Muscle layer of duodenum (tissue), 2 donors: ENCODE results near the gene C2CD3.
"Not testable (repeated sequence)": the region's sequence is repeated elsewhere in the genome, so short reads cannot be mapped to it uniquely, and the experiment has no call there.

ENCODE experiments used
- H3K27ac ChIP-seq: one replicate; pipeline ENCODE4 v1.7.0; 2013; ENCODE audit warnings: mild to moderate bottlenecking, low read length
- H3K27me3 ChIP-seq: one replicate; pipeline ENCODE4 v1.7.0; 2013; ENCODE audit warnings: low read depth, mild to moderate bottlenecking, control low read depth, low read length
- H3K36me3 ChIP-seq, 2 donors: one replicate each; pipeline ENCODE4 v1.7.0; 2013; ENCODE audit warnings: low read length in 2 of 2, control low read depth in 1 of 2, mild to moderate bottlenecking in 1 of 2; ENCODE audit not compliant: insufficient read depth in 2 of 2, control insufficient read depth in 1 of 2
- H3K4me1 ChIP-seq, 2 donors: one replicate each; pipeline ENCODE4 v1.7.0; 2013; ENCODE audit warnings: low read length in 2 of 2, mild to moderate bottlenecking in 2 of 2, control low read depth in 1 of 2, moderate library complexity in 1 of 2; ENCODE audit not compliant: insufficient read depth in 2 of 2, control insufficient read depth in 1 of 2
- H3K4me3 ChIP-seq, 2 donors: one replicate each; pipeline ENCODE4 v1.7.0; 2013; ENCODE audit warnings: low read length in 2 of 2, low read depth in 1 of 2, mild to moderate bottlenecking in 1 of 2
- H3K9me3 ChIP-seq, 2 donors: one replicate each; pipeline ENCODE4 v1.7.0; 2013; ENCODE audit warnings: low read length in 2 of 2, control low read depth in 1 of 2, mild to moderate bottlenecking in 1 of 2; ENCODE audit not compliant: control insufficient read depth in 1 of 2
- donor health status: healthy.

Gene C2CD3

GRCh38 chr11:74135127-74135840 lies 35.5 kb downstream of the C2CD3 start:
- Histone ChIP-seq H3K4me3 (no peak overlapping the region), H3K27me3 (no peaks in the 10 kb centered on the region), H3K36me3 (peaks cover 23 to 26% of the 10 kb centered on the region in 2 donors), H3K27ac (no peak overlapping the region), H3K4me1 (peaks cover 0 to 8% of the 10 kb centered on the region in 2 donors), H3K9me3 (no peaks in the 10 kb centered on the region)

DNA sequence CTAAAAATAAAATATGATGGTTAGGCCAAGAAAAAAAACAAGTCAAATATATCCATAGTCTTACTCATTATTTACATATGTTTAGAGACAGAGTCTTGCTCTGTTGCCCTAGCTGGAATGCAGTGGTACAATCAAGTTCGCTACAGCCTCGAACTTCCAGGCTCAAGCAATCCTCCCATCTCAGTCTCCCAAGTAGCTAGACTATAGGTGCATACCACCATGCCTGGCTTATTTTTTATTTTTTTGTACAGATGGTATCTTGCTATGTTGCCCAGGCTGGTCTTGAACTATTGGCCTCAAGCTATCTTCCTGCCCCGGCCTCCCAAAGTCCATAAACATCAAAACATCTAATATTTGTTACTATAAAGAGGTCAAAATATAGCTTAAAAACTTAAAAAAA lies 36.1 kb downstream of the C2CD3 start:
- peaks cover 23 to 26% of the 10 kb centered on the region in 2 donors for H3K36me3 ChIP-seq
- H3K27me3 ChIP-seq, result no peaks in the 10 kb centered on the region

DNA sequence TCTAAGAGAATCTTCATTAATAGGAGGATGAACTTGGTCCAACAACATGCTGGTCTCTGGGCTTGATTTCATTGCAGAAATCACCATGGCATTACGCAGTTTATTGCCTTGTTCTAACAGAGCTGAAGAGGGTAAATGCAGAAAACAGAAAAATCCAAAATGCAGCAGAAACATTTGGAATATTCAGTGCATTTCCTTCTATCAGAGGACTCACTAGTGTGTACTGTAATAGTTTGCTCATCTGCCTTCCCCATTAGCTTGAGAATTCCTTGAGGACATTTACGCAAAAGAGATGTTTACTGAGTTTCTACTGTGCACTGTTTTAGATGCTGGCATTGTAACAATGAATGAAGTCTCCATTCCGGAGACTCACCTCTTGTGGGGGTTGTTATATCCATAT lies 37.4 kb downstream of the C2CD3 start:
- H3K36me3 ChIP-seq, result peaks cover 23 to 26% of the 10 kb centered on the region in 2 donors
- H3K27me3 ChIP-seq, result no peaks in the 10 kb centered on the region

More for the DNA sequence above, 36.1 kb downstream of the C2CD3 start:
- peaks cover 0 to 8% of the 10 kb centered on the region in 2 donors for H3K4me1 ChIP-seq
- no peak overlapping the region for H3K4me3 ChIP-seq
- no peak overlapping the region for H3K27ac ChIP-seq
- H3K9me3 ChIP-seq, result no peaks in the 10 kb centered on the region

DNA sequence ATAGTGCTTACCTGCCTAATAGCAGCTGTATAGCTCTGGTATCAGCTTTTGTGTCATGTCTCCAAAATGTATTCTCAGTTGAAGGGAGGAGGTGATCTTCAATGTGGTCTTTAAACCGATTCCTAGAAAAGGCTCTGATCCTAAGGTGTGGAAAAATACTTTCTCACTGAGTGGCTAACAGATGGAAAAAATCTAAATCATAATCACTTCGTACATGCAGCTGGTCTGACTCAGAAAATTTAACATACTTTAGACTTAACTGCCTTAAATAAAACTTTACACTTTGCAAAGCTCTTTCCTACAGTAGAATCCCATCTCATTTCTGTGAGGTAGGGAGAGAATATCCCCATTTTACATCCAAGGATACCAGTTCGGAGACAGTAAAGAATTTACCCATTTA lies 38.0 kb downstream of the C2CD3 start:
- H3K9me3 ChIP-seq, result no peaks in the 10 kb centered on the region
- H3K36me3 ChIP-seq, result peaks cover 21 to 23% of the 10 kb centered on the region in 2 donors
- H3K27ac ChIP-seq, result no peak overlapping the region
- no peak overlapping the region for H3K4me3 ChIP-seq
- no peaks in the 10 kb centered on the region for H3K4me1 ChIP-seq
- H3K27me3 ChIP-seq, result no peaks in the 10 kb centered on the region

More for the DNA sequence above, 37.4 kb downstream of the C2CD3 start:
- no peaks in the 10 kb centered on the region for H3K9me3 ChIP-seq
- no peak overlapping the region for H3K4me3 ChIP-seq
- no peaks in the 10 kb centered on the region for H3K4me1 ChIP-seq
- H3K27ac ChIP-seq, result no peak overlapping the region

GRCh38 chr11:74129121-74129520 lies 41.7 kb downstream of the C2CD3 start:
- not testable (repeated sequence) for H3K9me3 ChIP-seq, H3K4me1 ChIP-seq, H3K27ac ChIP-seq, H3K27me3 ChIP-seq, H3K4me3 ChIP-seq
- H3K36me3 ChIP-seq, result peaks cover 14 to 21% of the 10 kb centered on the region in 2 donors

DNA sequence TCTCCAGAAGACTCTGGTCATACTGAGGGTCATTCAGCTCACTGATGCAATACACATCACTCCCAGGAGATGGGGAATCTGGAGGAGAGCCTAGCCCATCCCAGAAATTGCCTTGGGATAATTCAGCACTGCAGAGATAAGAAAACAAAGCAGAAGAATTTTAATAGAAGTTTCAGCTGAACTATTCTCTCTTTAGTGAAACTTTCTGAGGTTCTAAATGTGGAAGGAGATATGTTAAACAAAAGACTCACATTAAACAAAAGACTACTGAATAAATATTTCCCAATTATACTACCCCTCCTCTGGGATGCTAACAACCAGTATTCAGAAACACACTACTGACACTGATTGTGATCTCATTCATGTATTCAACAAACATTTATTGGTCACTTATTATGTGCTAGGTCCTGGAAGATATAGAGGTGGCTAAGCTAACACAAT lies 47.8 kb downstream of the C2CD3 start:
- Histone ChIP-seq H3K9me3 (no peaks in the 10 kb centered on the region), H3K4me1 (no peaks in the 10 kb centered on the region), H3K27me3 (no peaks in the 10 kb centered on the region), H3K4me3 (no peak overlapping the region), H3K36me3 (peaks cover 0 to 7% of the 10 kb centered on the region in 2 donors), H3K27ac (no peak overlapping the region)

GRCh38 chr11:74121804-74122203 lies 49.0 kb downstream of the C2CD3 start:
- Histone ChIP-seq H3K27me3 (no peaks in the 10 kb centered on the region), H3K4me1 (no peaks in the 10 kb centered on the region), H3K4me3 (no peak overlapping the region), H3K36me3 (peaks cover 0 to 15% of the 10 kb centered on the region in 2 donors), H3K9me3 (no peaks in the 10 kb centered on the region), H3K27ac (no peak overlapping the region)

DNA sequence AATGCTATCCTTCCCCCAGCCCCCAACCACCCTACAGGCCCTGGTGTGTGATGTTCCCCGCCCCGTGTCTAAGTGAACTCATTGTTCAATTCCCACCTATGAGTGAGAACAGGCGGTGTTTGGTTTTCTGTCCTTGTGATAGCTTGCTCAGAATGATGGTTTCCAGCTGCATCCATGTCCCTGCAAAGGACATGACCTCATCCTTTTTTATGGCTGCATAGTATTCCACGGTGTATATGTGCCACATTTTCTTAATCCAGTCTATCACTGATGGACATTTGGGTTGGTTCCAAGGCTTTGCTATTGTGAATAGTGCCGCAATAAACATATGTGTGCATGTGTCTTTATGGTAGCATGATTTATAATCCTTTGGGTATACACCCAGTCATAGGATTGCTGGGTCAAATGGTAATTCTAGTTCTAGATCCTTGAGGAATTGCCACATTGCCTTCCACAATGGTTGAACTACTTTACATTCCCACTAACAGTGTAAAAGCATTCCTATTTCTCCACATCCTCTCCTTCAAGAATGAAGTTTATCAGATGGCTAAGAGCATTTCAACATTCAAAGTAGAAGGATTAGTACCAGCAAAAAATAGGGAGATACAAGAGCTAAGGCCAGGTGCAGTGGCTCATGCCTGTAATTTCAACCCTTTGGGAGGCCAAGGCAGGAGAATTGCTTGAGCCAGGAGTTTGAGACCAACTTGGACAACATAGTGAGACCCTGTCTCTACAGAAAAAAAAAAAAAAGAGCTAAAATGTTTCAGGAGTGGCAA lies 50.4 kb downstream of the C2CD3 start:
- not testable (repeated sequence) for H3K27ac ChIP-seq, H3K4me3 ChIP-seq, H3K9me3 ChIP-seq, H3K27me3 ChIP-seq, H3K4me1 ChIP-seq
- peaks cover 0 to 15% of the 10 kb centered on the region in 2 donors for H3K36me3 ChIP-seq

DNA sequence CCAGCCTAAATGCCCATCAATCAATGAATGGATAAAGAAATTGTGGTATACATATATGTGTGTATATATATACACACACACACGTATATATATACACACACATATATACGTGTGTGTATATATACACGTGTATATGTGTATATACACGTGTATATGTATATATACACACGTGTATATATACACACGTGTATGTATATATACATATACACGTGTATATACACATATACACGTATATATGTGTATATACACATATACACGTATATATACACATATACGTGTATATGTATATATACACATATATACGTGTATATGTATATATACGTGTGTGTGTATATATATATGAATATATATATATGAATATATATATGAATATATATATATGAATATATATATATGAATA lies 54.1 kb downstream of the C2CD3 start:
- Histone ChIP-seq H3K27ac (no peak overlapping the region), H3K9me3 (peaks cover 0 to 4% of the 10 kb centered on the region in 2 donors), H3K27me3 (no peaks in the 10 kb centered on the region), H3K4me3 (no peak overlapping the region), H3K36me3 (peaks cover 6 to 34% of the 10 kb centered on the region in 2 donors), H3K4me1 (no peaks in the 10 kb centered on the region)

GRCh38 chr11:74112877-74113276 lies 57.9 kb downstream of the C2CD3 start:
- H3K36me3 ChIP-seq, result peaks cover 6 to 40% of the 10 kb centered on the region in 2 donors

GRCh38 chr11:74106124-74106523 lies 64.7 kb downstream of the C2CD3 start:
- H3K4me3 ChIP-seq, result no peak overlapping the region
- no peak overlapping the region for H3K27ac ChIP-seq
- peaks cover 26 to 49% of the 10 kb centered on the region in 2 donors for H3K36me3 ChIP-seq
- no peaks in the 10 kb centered on the region for H3K4me1 ChIP-seq
- H3K9me3 ChIP-seq, result no peaks in the 10 kb centered on the region
- H3K27me3 ChIP-seq, result no peaks in the 10 kb centered on the region

More at GRCh38 chr11:74112877-74113276, 57.9 kb downstream of the C2CD3 start:
- peaks cover 0 to 4% of the 10 kb centered on the region in 2 donors for H3K9me3 ChIP-seq
- no peaks in the 10 kb centered on the region for H3K4me1 ChIP-seq
- H3K27me3 ChIP-seq, result no peaks in the 10 kb centered on the region
- no peak overlapping the region for H3K4me3 ChIP-seq
- no peak overlapping the region for H3K27ac ChIP-seq
